Thoracic aorta (tissue), 2 donors: ENCODE data around the gene SORL1. TPM values are rescaled to one million over a fixed set of nuclear protein-coding genes. Genes with fewer than 3 reads are reported as not detected.

Experiments used
- ATAC-seq: fragments of 150-250 bp; one replicate; pipeline ENCODE4 v1.8.0; 2017; ENCODE audit warnings: low read depth; ENCODE audit not compliant: insufficient number of reproducible peaks, low FRiP score
- DNase-seq: peaks from one replicate; pipeline ENCODE4 v3.0.0-alpha.2; 2020; ENCODE audit warnings: low spot score
- H3K27ac ChIP-seq, 2 donors: fragments of 200-600 bp; sonication (generic); 1 replicate in 1 of 2; 2 replicates in 1 of 2; pipeline ENCODE4 v1.5.1; 2016; ENCODE audit warnings: mild to moderate bottlenecking in 2 of 2, moderate library complexity in 2 of 2
- H3K27me3 ChIP-seq: fragments of 200-600 bp; sonication (generic); replicated peaks from 2 replicates; pipeline ENCODE4 v1.6.0; 2016; ENCODE audit warnings: mild to moderate bottlenecking; ENCODE audit not compliant: insufficient read depth
- H3K36me3 ChIP-seq: fragments of 200-600 bp; sonication (generic); one replicate; pipeline ENCODE4 v1.5.1; 2016
- H3K4me1 ChIP-seq, 2 donors: fragments of 200-600 bp; sonication (generic); 1 replicate in 1 of 2; 2 replicates in 1 of 2; pipeline versions ENCODE4 v1.5.1 to v1.6.0; 2016; ENCODE audit warnings: low read depth in 2 of 2, mild to moderate bottlenecking in 1 of 2; ENCODE audit not compliant: control insufficient read depth in 1 of 2
- H3K4me3 ChIP-seq: fragments of 200-600 bp; sonication (generic); 2 replicates; pipeline ENCODE4 v1.5.1; 2016; ENCODE audit warnings: mild to moderate bottlenecking
- H3K9me3 ChIP-seq: fragments of 200-600 bp; sonication (generic); 2 replicates; pipeline ENCODE4 v1.5.1; 2016
- total RNA-seq, 2 donors: library from RNA; depleted of rRNA; stranded (reverse); fragments of >200 nt; gene quantifications; one replicate each; pipeline versions ENCODE4 v1.1.0 to v1.2.3, GENCODE V29; 2016
- TF ChIP-seq, protein P1 (sequence below): fragments of 200-600 bp; sonication (generic); IDR thresholded peaks from one replicate; pipeline ENCODE4 v1.5.1; 2019; ENCODE audit warnings: antibody characterized with exemption

The SORL1 gene
- total RNA-seq, 2 donors from 2014 or later: 26.9 to 33.0 TPM

DNA sequence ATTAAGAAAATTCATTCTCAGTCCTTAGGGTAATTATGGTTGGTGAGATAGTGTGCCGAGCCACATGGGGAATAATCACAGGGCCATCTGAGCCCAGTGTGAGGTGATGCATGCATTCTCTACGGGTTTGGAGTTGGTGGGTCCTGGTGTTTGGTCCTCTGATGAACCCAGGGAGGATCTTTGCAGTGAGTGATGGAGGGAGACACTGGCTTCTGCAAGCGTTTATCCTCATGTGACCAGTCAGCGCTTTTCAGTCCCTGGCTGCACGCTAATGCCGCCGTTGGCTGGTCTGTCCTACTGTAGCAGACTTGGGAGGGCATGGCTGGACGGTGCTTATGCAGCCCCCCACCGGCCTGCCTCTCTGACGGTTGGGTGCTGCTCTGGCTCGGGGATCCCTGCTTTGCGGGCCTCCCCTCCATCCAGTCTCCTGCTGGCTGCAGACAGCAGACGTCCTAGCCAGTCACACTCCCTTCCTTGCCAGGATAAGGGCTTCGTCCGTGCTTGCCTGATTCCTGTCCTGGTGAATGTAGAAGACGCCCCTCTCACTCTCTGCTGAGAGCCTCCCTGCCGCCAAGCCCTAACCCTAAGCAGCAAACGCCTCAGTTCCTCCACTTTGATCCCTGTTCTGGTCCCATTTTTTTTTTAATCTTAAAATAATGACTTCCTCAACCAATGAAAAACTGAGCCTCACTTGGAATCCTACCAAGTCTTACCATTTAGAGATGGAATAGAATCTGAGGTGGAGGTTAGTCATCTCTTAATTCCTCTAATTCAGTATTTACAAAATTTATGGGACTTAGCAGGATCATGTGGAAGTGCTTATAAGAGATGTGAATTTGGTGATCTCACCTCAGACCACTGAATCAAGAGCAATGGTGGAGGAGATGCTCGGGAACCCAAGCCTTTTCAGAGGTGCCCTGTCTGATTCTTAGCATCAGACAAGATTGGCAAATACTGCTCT is 144.4 kb downstream of the SORL1 start:
- H3K4me3 ChIP-seq: peak overlapping the region; percentile 34
- no peaks in the 10 kb centered on the region for H3K36me3 ChIP-seq
- no peaks in the 10 kb centered on the region for H3K27me3 ChIP-seq
- peak; percentile 1 for ATAC-seq
- H3K4me1 ChIP-seq: peaks cover 7 to 15% of the 10 kb centered on the region in 2 donors
- DNase-seq: no peak
- H3K9me3 ChIP-seq: no peaks in the 10 kb centered on the region
- TF ChIP-seq, protein P1, sequence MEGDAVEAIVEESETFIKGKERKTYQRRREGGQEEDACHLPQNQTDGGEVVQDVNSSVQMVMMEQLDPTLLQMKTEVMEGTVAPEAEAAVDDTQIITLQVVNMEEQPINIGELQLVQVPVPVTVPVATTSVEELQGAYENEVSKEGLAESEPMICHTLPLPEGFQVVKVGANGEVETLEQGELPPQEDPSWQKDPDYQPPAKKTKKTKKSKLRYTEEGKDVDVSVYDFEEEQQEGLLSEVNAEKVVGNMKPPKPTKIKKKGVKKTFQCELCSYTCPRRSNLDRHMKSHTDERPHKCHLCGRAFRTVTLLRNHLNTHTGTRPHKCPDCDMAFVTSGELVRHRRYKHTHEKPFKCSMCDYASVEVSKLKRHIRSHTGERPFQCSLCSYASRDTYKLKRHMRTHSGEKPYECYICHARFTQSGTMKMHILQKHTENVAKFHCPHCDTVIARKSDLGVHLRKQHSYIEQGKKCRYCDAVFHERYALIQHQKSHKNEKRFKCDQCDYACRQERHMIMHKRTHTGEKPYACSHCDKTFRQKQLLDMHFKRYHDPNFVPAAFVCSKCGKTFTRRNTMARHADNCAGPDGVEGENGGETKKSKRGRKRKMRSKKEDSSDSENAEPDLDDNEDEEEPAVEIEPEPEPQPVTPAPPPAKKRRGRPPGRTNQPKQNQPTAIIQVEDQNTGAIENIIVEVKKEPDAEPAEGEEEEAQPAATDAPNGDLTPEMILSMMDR: no peak
- H3K27ac ChIP-seq: peak overlapping the region in 1 of 2 donors; percentile 39

DNA sequence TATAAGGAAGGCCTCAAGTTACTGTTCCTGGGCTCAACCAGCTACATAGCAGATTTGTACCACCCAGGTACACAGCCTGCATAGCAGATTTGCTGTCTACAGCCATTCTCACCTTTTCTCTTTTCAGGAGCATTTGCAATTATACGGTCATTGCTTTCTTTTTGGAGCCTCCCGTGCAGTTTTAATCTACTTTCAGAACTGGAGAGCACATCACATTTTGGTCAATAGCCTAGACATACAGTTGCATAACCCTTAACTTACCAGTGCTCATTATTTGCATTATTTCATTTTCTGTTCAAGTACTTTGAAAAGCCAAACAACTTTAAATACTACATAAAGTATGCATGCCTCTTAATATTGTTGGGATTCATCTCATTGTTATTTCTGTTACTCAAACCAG is 151.2 kb downstream of the SORL1 start:
- peaks cover 11% of the 10 kb centered on the region for H3K36me3 ChIP-seq
- no peak for ATAC-seq
- no peaks in the 10 kb centered on the region for H3K9me3 ChIP-seq
- no peaks in the 10 kb centered on the region for H3K27me3 ChIP-seq
- H3K4me1 ChIP-seq: no peaks in the 10 kb centered on the region
- no peak overlapping the region for H3K4me3 ChIP-seq
- DNase-seq: no peak
- TF ChIP-seq, protein P1: no peak
- no peak overlapping the region for H3K27ac ChIP-seq

DNA sequence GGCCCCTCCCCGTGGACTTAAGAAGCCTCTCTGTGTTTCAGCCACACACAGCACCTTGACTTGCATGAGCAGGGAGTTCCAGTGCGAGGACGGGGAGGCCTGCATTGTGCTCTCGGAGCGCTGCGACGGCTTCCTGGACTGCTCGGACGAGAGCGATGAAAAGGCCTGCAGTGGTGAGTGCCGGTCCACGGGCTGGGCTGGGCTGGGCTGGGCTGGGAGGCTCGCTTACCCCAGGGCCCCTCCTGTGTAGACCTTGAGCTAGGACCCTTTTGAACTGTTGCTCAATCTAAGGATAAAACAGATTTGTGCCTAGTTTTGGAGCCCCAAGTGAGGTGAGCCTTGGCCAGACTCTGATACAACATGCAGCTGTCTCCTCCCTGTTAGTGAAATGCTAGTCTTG is 152.0 kb downstream of the SORL1 start:
- TF ChIP-seq, protein P1: no peak
- no peak for ATAC-seq
- H3K9me3 ChIP-seq: no peaks in the 10 kb centered on the region

DNA sequence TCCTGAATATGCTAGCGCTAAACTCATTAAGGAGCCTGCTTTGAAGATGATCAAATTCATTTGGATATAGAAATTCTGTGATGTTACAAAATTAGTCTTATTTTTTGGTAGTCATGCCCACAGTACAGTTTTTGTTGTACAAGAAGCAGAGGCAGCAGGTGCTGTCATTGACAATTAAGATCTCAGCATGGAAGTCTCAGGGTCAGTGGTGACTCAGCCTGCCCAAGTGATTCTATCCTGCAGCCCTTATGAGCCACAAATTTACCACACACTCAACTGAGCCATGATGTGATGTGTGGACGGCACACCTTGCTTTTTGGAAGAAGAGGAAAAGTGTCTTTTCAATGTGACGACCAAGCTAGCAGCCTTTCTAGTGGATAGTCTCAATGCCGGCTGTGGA is 154.2 kb downstream of the SORL1 start:
- no peak overlapping the region for H3K4me3 ChIP-seq
- no peaks in the 10 kb centered on the region for H3K9me3 ChIP-seq
- ATAC-seq: no peak
- no peak overlapping the region for H3K27ac ChIP-seq
- TF ChIP-seq, protein P1: no peak
- DNase-seq: no peak
- H3K27me3 ChIP-seq: no peaks in the 10 kb centered on the region
- H3K36me3 ChIP-seq: peaks cover 11% of the 10 kb centered on the region
- H3K4me1 ChIP-seq: no peaks in the 10 kb centered on the region

More for the DNA sequence above, 152.0 kb downstream of the SORL1 start:
- no peaks in the 10 kb centered on the region for H3K4me1 ChIP-seq
- DNase-seq: no peak
- H3K36me3 ChIP-seq: peaks cover 11% of the 10 kb centered on the region
- H3K27me3 ChIP-seq: no peaks in the 10 kb centered on the region
- no peak overlapping the region for H3K27ac ChIP-seq
- no peak overlapping the region for H3K4me3 ChIP-seq

DNA sequence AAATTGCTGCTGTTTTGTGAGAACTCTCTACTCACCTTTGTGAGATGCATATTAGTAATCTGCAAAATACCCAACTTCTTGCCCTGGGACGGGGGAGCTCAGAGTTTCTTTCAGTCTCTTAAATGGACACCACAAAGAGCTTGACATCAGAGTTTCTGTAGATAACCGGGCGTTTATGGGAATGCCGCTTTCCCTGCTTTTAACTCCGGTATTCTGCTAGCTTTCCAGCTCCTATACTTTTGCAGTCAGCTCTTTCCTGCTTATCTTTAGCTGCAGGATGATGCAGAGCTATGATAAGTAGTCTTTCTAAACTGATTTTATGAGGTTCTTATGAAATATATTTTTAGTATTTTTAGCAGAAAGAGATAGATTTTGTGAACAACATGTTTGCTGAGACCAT is 155.2 kb downstream of the SORL1 start:
- Histone ChIP-seq H3K27ac (no peak overlapping the region), H3K36me3 (peaks cover 11% of the 10 kb centered on the region), H3K27me3 (no peaks in the 10 kb centered on the region), H3K4me3 (no peak overlapping the region), H3K9me3 (no peaks in the 10 kb centered on the region), H3K4me1 (no peaks in the 10 kb centered on the region)
- ATAC-seq (no peak), DNase-seq (no peak)
- TF ChIP-seq, protein P1: no peak
